ENCODE measurements around the gene ELMOD1.

Gene ELMOD1

DNA sequence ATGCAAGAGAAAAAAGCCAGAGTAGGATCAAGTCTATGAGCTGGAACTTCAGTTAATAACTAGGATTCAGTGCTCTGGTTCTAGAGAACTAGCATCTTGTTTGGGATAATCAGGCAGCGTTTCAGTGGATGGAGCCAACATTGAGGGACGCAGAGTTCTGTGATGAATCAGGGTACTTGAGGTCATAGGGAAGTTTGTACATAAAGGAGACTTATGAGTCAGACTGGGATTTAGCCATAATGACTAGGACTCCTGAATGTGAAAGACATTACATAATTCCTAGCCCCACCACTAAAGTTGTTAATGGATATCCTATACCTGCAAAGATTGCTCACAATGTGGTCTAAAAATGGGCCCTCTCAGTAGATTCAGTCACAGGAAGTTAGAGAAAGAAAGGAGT, 114.1 kb downstream of the ELMOD1 start:
- Histone ChIP-seq H3K4me1 (ENCODE audit: low read length) (no peaks in the 10 kb centered on the region), H3K9me3 (ENCODE audit: insufficient read depth, low read length) (no peaks in the 10 kb centered on the region), H3K4me3 (ENCODE audit: low read length) (no peak overlapping the region), H3K9ac (ENCODE audit: low read length) (no peak overlapping the region), H3K27ac (ENCODE audit: low read length) (no peak overlapping the region), H4K20me1 (ENCODE audit: insufficient read depth, low read length) (no peaks in the 10 kb centered on the region), H2AFZ (ENCODE audit: low read depth, low read length) (no peak overlapping the region), H3K27me3 (ENCODE audit: low read depth, low read length) (no peaks in the 10 kb centered on the region), H3K4me2 (ENCODE audit: low read length) (no peak overlapping the region), H3K36me3 (replicated peaks; ENCODE audit: low read depth, low read length) (no peaks in the 10 kb centered on the region), H3K79me2 (ENCODE audit: low read length) (no peaks in the 10 kb centered on the region)
- TF ChIP-seq, protein P1, sequence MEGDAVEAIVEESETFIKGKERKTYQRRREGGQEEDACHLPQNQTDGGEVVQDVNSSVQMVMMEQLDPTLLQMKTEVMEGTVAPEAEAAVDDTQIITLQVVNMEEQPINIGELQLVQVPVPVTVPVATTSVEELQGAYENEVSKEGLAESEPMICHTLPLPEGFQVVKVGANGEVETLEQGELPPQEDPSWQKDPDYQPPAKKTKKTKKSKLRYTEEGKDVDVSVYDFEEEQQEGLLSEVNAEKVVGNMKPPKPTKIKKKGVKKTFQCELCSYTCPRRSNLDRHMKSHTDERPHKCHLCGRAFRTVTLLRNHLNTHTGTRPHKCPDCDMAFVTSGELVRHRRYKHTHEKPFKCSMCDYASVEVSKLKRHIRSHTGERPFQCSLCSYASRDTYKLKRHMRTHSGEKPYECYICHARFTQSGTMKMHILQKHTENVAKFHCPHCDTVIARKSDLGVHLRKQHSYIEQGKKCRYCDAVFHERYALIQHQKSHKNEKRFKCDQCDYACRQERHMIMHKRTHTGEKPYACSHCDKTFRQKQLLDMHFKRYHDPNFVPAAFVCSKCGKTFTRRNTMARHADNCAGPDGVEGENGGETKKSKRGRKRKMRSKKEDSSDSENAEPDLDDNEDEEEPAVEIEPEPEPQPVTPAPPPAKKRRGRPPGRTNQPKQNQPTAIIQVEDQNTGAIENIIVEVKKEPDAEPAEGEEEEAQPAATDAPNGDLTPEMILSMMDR (IDR thresholded peaks at IDR 0.05; ENCODE audit: low read depth, low read length), result no peak
- TF ChIP-seq EZH2phosphoT487 (IDR thresholded peaks at IDR 0.05; ENCODE audit: low read depth), result no peak

DNA sequence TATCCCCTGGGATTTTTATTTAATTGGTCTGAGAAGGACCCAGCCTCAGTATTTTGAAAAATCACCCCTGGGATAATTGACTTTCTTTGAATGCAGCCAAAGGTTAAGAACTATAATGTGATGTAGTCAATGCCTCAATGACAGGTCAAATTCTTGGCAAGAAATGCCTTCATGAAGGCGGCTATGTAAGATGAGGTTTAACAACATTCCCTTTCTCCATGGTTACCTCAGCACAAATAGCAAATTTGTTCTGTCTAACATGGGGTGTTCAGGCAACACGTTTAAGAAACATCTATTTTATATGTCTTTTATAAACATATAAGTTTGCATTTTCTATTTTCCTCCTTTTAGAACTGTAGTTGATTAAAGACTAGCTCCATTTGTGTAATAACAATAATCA, 115.6 kb downstream of the ELMOD1 start:
- no peak overlapping the region for H3K4me2 ChIP-seq (ENCODE audit: low read length)
- H3K27ac ChIP-seq (ENCODE audit: low read length), result no peak overlapping the region
- no peaks in the 10 kb centered on the region for H4K20me1 ChIP-seq (ENCODE audit: insufficient read depth, low read length)
- H3K4me1 ChIP-seq (ENCODE audit: low read length), result no peaks in the 10 kb centered on the region
- H3K79me2 ChIP-seq (ENCODE audit: low read length), result no peaks in the 10 kb centered on the region
- TF ChIP-seq, protein P1 (IDR thresholded peaks at IDR 0.05; ENCODE audit: low read depth, low read length), result no peak
- no peak for TF ChIP-seq EZH2phosphoT487 (IDR thresholded peaks at IDR 0.05; ENCODE audit: low read depth)
- no peak overlapping the region for H3K4me3 ChIP-seq (ENCODE audit: low read length)
- no peak overlapping the region for H3K9ac ChIP-seq (ENCODE audit: low read length)
- no peaks in the 10 kb centered on the region for H3K27me3 ChIP-seq (ENCODE audit: low read depth, low read length)
- H3K9me3 ChIP-seq (ENCODE audit: insufficient read depth, low read length), result no peaks in the 10 kb centered on the region
- H2AFZ ChIP-seq (ENCODE audit: low read depth, low read length), result no peak overlapping the region
- H3K36me3 ChIP-seq (replicated peaks; ENCODE audit: low read depth, low read length), result no peaks in the 10 kb centered on the region

DNA sequence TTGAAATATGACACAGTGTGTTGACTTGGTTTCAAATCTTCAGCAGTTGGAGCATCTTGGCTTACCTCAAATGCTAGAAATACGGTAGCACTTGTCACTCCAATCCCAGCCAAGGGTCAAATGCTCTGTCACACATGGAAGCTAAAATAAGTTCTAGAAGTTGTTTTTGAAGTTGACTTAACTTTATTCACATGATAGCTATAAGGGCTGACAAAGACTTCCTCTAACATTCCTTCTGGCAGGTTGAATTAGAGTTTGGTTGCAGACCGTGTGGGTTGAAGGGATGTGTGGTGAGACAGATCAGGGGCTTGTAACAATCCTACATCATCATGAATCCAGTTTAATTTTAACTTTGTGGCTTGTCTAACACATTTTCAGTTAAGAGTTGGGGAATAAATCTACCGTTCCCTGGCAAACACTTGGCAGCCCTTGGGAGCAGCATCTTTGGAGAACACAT, 116.3 kb downstream of the ELMOD1 start:
- H3K4me3 ChIP-seq (ENCODE audit: low read length), result no peak overlapping the region
- H3K36me3 ChIP-seq (replicated peaks; ENCODE audit: low read depth, low read length), result no peaks in the 10 kb centered on the region
- no peaks in the 10 kb centered on the region for H3K79me2 ChIP-seq (ENCODE audit: low read length)
- no peaks in the 10 kb centered on the region for H3K4me1 ChIP-seq (ENCODE audit: low read length)
- H3K9ac ChIP-seq (ENCODE audit: low read length), result no peak overlapping the region
- no peak overlapping the region for H3K27ac ChIP-seq (ENCODE audit: low read length)
- H3K9me3 ChIP-seq (ENCODE audit: insufficient read depth, low read length), result no peaks in the 10 kb centered on the region
- H2AFZ ChIP-seq (ENCODE audit: low read depth, low read length), result no peak overlapping the region
- no peak overlapping the region for H3K4me2 ChIP-seq (ENCODE audit: low read length)
- no peaks in the 10 kb centered on the region for H4K20me1 ChIP-seq (ENCODE audit: insufficient read depth, low read length)
- no peaks in the 10 kb centered on the region for H3K27me3 ChIP-seq (ENCODE audit: low read depth, low read length)
- no peak for TF ChIP-seq EZH2phosphoT487 (IDR thresholded peaks at IDR 0.05; ENCODE audit: low read depth)
- TF ChIP-seq, protein P1 (IDR thresholded peaks at IDR 0.05; ENCODE audit: low read depth, low read length), result no peak

DNA sequence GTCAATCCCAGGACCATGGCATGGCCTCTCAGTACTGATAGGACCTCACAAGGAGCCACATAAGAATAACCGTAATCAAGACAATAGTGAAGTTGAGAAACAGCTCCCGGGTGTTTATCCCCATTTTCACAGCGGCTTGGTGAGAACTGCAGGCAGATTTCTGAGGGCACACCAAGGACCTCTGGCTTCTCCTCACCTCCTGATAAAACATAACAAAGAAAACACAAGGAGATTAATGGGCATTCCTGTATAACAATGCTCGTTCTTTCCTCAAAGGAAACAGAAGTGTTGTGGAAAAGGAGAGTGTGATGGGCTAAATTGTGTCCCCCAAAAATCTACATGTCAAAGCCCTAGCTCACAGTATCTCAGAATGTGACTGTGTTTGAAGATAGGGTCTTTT, 116.9 kb downstream of the ELMOD1 start:
- no peak overlapping the region for H3K4me2 ChIP-seq (ENCODE audit: low read length)

More for the DNA sequence above, 116.9 kb downstream of the ELMOD1 start:
- no peaks in the 10 kb centered on the region for H3K27me3 ChIP-seq (ENCODE audit: low read depth, low read length)
- no peak overlapping the region for H3K9ac ChIP-seq (ENCODE audit: low read length)
- TF ChIP-seq, protein P1 (IDR thresholded peaks at IDR 0.05; ENCODE audit: low read depth, low read length), result no peak
- TF ChIP-seq EZH2phosphoT487 (IDR thresholded peaks at IDR 0.05; ENCODE audit: low read depth), result no peak
- H4K20me1 ChIP-seq (ENCODE audit: insufficient read depth, low read length), result no peaks in the 10 kb centered on the region
- no peaks in the 10 kb centered on the region for H3K79me2 ChIP-seq (ENCODE audit: low read length)
- H3K4me3 ChIP-seq (ENCODE audit: low read length), result no peak overlapping the region
- no peaks in the 10 kb centered on the region for H3K36me3 ChIP-seq (replicated peaks; ENCODE audit: low read depth, low read length)
- peaks cover 2% of the 10 kb centered on the region for H3K4me1 ChIP-seq (ENCODE audit: low read length)
- no peak overlapping the region for H2AFZ ChIP-seq (ENCODE audit: low read depth, low read length)
- H3K9me3 ChIP-seq (ENCODE audit: insufficient read depth, low read length), result no peaks in the 10 kb centered on the region
- no peak overlapping the region for H3K27ac ChIP-seq (ENCODE audit: low read length)

Measured in OCI-LY3 (cell line).